Measurements from ENCODE around the gene ADARB1. TPM values are rescaled to one million over a fixed set of nuclear protein-coding genes. Genes with fewer than 3 reads are reported as not detected.

Gene ADARB1
- total and polyA plus RNA-seq, 2 experiments from 2014 or later, result 9.4 to 14.0 TPM

DNA sequence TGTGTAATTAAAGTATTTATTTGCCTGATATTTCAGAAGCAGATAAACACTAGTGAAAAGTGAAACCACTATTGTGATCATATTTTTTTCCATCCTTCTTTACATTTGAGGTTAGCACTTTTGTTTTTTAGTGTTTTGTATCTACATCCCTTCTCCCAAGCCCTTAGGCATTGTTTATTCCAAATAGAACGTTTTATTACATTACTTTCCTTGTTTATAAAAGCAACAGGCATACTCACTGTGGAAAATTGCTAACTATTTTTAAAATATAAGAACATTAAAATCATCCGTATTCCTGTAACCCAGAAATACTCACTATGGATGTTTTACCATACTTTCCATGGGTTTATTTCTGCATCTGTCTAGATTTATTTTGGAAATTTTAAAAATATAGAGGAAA, 109.5 kb downstream of the ADARB1 start:
- no peak overlapping the region for H3K27ac ChIP-seq
- no peaks in the 10 kb centered on the region for H3K4me1 ChIP-seq (ENCODE audit: low read depth)
- no peaks in the 10 kb centered on the region for H3K27me3 ChIP-seq
- H3K36me3 ChIP-seq, result peaks cover 31% of the 10 kb centered on the region
- TF ChIP-seq, protein P1, sequence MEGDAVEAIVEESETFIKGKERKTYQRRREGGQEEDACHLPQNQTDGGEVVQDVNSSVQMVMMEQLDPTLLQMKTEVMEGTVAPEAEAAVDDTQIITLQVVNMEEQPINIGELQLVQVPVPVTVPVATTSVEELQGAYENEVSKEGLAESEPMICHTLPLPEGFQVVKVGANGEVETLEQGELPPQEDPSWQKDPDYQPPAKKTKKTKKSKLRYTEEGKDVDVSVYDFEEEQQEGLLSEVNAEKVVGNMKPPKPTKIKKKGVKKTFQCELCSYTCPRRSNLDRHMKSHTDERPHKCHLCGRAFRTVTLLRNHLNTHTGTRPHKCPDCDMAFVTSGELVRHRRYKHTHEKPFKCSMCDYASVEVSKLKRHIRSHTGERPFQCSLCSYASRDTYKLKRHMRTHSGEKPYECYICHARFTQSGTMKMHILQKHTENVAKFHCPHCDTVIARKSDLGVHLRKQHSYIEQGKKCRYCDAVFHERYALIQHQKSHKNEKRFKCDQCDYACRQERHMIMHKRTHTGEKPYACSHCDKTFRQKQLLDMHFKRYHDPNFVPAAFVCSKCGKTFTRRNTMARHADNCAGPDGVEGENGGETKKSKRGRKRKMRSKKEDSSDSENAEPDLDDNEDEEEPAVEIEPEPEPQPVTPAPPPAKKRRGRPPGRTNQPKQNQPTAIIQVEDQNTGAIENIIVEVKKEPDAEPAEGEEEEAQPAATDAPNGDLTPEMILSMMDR (IDR thresholded peaks at IDR 0.05; ENCODE audit: low read depth, low read length), result no peak
- no peak for DNase-seq (ENCODE audit: low read depth in 1 of 2, low spot score in 1 of 2)
- H3K4me3 ChIP-seq, result no peak overlapping the region
- no peaks in the 10 kb centered on the region for H3K9me3 ChIP-seq (ENCODE audit: low read depth)

DNA sequence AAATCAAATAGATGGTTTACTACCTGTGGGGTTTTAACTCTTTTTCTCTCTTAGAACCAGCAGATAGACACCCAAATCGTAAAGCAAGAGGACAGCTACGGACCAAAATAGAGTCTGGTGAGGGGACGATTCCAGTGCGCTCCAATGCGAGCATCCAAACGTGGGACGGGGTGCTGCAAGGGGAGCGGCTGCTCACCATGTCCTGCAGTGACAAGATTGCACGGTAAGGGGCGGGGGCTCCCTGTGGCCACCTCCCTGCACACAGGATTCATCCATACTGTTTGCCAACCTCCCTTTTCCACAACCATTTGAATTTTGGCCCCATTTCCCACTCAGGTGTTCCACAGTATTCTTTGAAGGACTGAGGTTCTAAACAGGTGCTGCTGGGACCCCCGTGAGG, 110.5 kb downstream of the ADARB1 start:
- Histone ChIP-seq H3K36me3 (peaks cover 31% of the 10 kb centered on the region), H3K4me3 (no peak overlapping the region), H3K9me3 (ENCODE audit: low read depth) (no peaks in the 10 kb centered on the region), H3K27ac (no peak overlapping the region), H3K4me1 (ENCODE audit: low read depth) (no peaks in the 10 kb centered on the region), H3K27me3 (no peaks in the 10 kb centered on the region)
- no peak for DNase-seq (ENCODE audit: low read depth in 1 of 2, low spot score in 1 of 2)
- TF ChIP-seq, protein P1 (IDR thresholded peaks at IDR 0.05; ENCODE audit: low read depth, low read length), result no peak

DNA sequence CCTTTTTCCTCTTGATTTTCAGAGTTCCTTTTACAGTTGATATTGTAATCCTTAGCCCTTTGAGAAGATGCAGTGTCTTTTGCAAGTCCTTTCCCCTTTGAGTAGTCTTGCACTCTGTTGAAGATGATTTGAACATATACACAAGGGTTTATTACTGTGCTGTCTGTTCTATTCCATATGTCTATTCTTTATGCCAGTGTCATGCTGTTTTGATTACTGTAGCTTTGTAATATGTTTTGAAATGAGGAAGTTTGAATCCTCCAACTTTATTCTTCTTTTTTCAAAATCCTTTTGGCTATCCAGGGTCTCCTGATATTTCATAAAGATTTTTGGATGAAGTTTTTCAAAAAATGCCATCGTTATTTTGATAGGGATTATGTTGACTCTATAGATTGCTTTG, 112.3 kb downstream of the ADARB1 start:
- TF ChIP-seq, protein P1 (IDR thresholded peaks at IDR 0.05; ENCODE audit: low read depth, low read length), result no peak
- no peaks in the 10 kb centered on the region for H3K27me3 ChIP-seq
- no peak for DNase-seq (ENCODE audit: low read depth in 1 of 2, low spot score in 1 of 2)
- H3K36me3 ChIP-seq, result peaks cover 26% of the 10 kb centered on the region
- no peaks in the 10 kb centered on the region for H3K4me1 ChIP-seq (ENCODE audit: low read depth)
- no peaks in the 10 kb centered on the region for H3K9me3 ChIP-seq (ENCODE audit: low read depth)
- no peak overlapping the region for H3K4me3 ChIP-seq
- H3K27ac ChIP-seq, result no peak overlapping the region

DNA sequence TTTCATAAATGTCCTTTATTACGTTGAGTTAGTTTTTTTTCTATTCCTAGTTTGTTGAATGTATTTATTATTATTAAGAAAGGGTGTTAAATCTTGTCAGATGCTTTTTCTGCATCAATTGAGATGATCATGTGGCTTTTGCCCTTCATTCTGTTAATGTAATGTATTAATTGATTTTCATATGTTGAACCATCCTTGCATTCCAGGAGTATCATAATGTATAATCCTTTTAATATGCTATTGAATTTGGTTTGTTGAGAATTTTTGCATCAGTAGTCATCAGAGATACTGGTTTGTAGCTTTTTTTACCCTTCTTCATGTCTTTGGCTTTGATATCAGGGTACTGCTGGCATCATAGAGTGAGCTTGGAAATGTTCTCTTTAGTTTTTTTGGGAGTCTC, 113.3 kb downstream of the ADARB1 start:
- no peak overlapping the region for H3K4me3 ChIP-seq
- no peaks in the 10 kb centered on the region for H3K4me1 ChIP-seq (ENCODE audit: low read depth)
- H3K27me3 ChIP-seq, result no peaks in the 10 kb centered on the region
- TF ChIP-seq, protein P1 (IDR thresholded peaks at IDR 0.05; ENCODE audit: low read depth, low read length), result no peak
- H3K36me3 ChIP-seq, result peaks cover 23% of the 10 kb centered on the region
- H3K9me3 ChIP-seq (ENCODE audit: low read depth), result no peaks in the 10 kb centered on the region
- H3K27ac ChIP-seq, result no peak overlapping the region
- no peak for DNase-seq (ENCODE audit: low read depth in 1 of 2, low spot score in 1 of 2)

DNA sequence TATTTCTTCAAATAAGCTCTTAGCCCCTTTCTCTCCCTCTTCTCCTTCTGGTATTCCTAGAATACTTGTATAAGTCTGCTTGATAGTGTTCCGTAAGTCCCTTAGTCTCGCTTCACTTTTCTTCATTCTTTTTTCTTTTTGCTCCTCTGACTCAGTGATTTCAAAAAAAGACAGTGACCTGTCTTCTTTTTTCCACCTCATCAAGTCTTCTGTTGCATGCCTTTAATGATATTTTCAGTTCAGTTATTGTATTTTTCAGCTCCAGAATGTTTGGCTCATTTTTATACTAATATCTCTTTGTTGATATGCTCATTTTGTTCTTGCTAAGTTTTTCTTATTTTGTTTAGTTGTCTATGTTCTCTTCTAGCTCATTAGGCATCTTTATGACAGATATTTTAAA, 115.6 kb downstream of the ADARB1 start:
- Histone ChIP-seq H3K4me3 (no peak overlapping the region), H3K27me3 (no peaks in the 10 kb centered on the region), H3K4me1 (ENCODE audit: low read depth) (no peaks in the 10 kb centered on the region), H3K36me3 (peaks cover 13% of the 10 kb centered on the region), H3K27ac (no peak overlapping the region), H3K9me3 (ENCODE audit: low read depth) (no peaks in the 10 kb centered on the region)
- TF ChIP-seq, protein P1 (IDR thresholded peaks at IDR 0.05; ENCODE audit: low read depth, low read length), result no peak
- DNase-seq (ENCODE audit: low read depth in 1 of 2, low spot score in 1 of 2), result no peak

DNA sequence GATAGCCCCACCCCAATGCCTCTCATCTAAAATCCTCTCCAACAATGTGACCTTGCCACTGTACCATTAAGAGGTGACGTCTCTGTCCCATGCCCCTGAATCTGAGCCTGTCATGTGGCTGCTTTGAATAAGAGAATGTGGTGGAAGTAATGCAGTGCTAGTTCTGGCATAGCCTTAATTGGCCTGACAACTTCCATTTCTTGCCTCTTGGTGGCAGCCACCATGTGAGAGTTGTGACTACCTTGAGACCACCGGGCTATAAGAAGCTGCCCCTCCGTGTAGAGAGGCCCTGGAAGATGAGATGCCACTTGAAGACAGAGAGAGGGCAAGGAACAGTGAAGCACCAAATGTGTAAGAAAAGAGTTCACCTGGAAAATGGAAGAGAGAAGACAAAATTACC, 118.0 kb downstream of the ADARB1 start:
- H3K27me3 ChIP-seq, result no peaks in the 10 kb centered on the region
- H3K4me1 ChIP-seq (ENCODE audit: low read depth), result no peaks in the 10 kb centered on the region
- H3K9me3 ChIP-seq (ENCODE audit: low read depth), result no peaks in the 10 kb centered on the region
- TF ChIP-seq, protein P1 (IDR thresholded peaks at IDR 0.05; ENCODE audit: low read depth, low read length), result no peak
- no peak overlapping the region for H3K4me3 ChIP-seq
- no peaks in the 10 kb centered on the region for H3K36me3 ChIP-seq
- no peak for DNase-seq (ENCODE audit: low read depth in 1 of 2, low spot score in 1 of 2)
- H3K27ac ChIP-seq, result no peak overlapping the region

Measured in cardiac muscle cell (in vitro differentiated cells and primary cell).